HepG2 (cell line): ENCODE data around the gene LCP2. TPM values are rescaled to one million over a fixed set of nuclear protein-coding genes. Genes with fewer than 3 reads are reported as not detected.

Experiments used
- ATAC-seq: fragments of 200-7000 bp; cut with Tn5 transposase; 3 replicates; pipeline ENCODE4 v1.9.1; 2020; ENCODE audit warnings: mild to moderate bottlenecking, moderate library complexity
- BruUV-seq: library from RNA; stranded (reverse); fragments of 400-500 nt; replicated peaks from 2 replicates; lab custom pipeline; 2021; lab: Mats Ljungman, UMichigan
- CTCF ChIA-PET: fragments of 300-600 bp; formaldehyde crosslinking; extraction: SDS; loops from one replicate; lab custom pipeline; 2021; ENCODE audit warnings: low total read pairs, inconsistent platforms, low intra/inter-chr PET ratio; lab: Yijun Ruan, JAX
- POLR2A ChIA-PET: fragments of 350-600 bp; sonication (Branson Sonifier 250); formaldehyde crosslinking; loops from one replicate; lab custom pipeline; 2020; ENCODE audit warnings: antibody characterized with exemption, inconsistent platforms; lab: Yijun Ruan, JAX
- DNase-seq: peaks from one replicate; pipeline ENCODE4 v3.0.0-alpha.2; 2015; ENCODE audit warnings: low spot score
- FAIRE-seq: peaks from 3 replicates; lab custom pipeline; 2011; peaks lifted over from hg19 to GRCh38; lab: Jason Lieb, UNC
- H2AFZ ChIP-seq: one replicate; pipeline ENCODE4 v1.6.1; 2011; ENCODE audit warnings: low read length, inconsistent platforms
- H3K27ac ChIP-seq: fragments of 300-600 bp; 3 replicates; pipeline ENCODE4 v1.8.0; 2011; ENCODE audit warnings: mixed run types, mild to moderate bottlenecking, mixed read lengths, low read length, inconsistent platforms; ENCODE audit not compliant: insufficient read depth; ENCODE audit errors: extremely low read length
- H3K27me3 ChIP-seq, 2 experiments: fragments of 200-600 bp in 1 of 2; 2 replicates in 1 of 2; 3 replicates in 1 of 2; pipeline versions ENCODE4 v1.6.0 to v1.8.0; 2011; ENCODE audit warnings: low read length in 2 of 2, mild to moderate bottlenecking in 2 of 2, moderate library complexity in 2 of 2, inconsistent platforms in 1 of 2; ENCODE audit not compliant: insufficient read depth in 2 of 2, control insufficient read depth in 1 of 2
- H3K36me3 ChIP-seq, 2 experiments: fragments of 200-600 bp in 1 of 2; replicated peaks in 1 of 2; 2 replicates in 1 of 2; 3 replicates in 1 of 2; pipeline versions ENCODE4 v1.5.1 to v1.8.0; 2011; ENCODE audit warnings: low read length in 2 of 2, inconsistent platforms in 1 of 2; ENCODE audit not compliant: insufficient read depth in 2 of 2, control insufficient read depth in 1 of 2
- H3K4me1 ChIP-seq: 2 replicates; pipeline ENCODE4 v1.5.1; 2012; ENCODE audit warnings: low read length, inconsistent platforms; ENCODE audit not compliant: insufficient read depth
- H3K4me2 ChIP-seq: 2 replicates; pipeline ENCODE4 v1.6.0; 2011; ENCODE audit warnings: low read depth, low read length, inconsistent platforms
- H3K4me3 ChIP-seq, 3 experiments: fragments of 200-600 bp in 1 of 3; sonication (generic), shearing (Covaris generic) in 1 of 3; replicated peaks in 1 of 3; 2 replicates each; pipeline ENCODE4 v1.5.1; 2011 to 2016; ENCODE audit warnings: low read length in 3 of 3, inconsistent platforms in 2 of 3, low read depth in 2 of 3, mild to moderate bottlenecking in 2 of 3, control low read depth in 1 of 3, mixed read lengths in 1 of 3; ENCODE audit not compliant: insufficient read depth in 1 of 3
- H3K79me2 ChIP-seq: one replicate; pipeline ENCODE4 v1.6.1; 2011; ENCODE audit warnings: low read length, inconsistent platforms; ENCODE audit not compliant: insufficient read depth
- H3K9ac ChIP-seq: 2 replicates; pipeline ENCODE4 v1.6.0; 2011; ENCODE audit warnings: mild to moderate bottlenecking, low read depth, low read length, inconsistent platforms; ENCODE audit not compliant: insufficient read depth
- H3K9me3 ChIP-seq: 2 replicates; pipeline ENCODE4 v1.5.1; 2012; ENCODE audit warnings: mild to moderate bottlenecking, low read length
- H4K20me1 ChIP-seq: 2 replicates; pipeline ENCODE4 v1.6.0; 2011; ENCODE audit warnings: inconsistent platforms, mild to moderate bottlenecking, low read length, moderate library complexity; ENCODE audit not compliant: insufficient read depth
- AGO1 ChIP-seq: fragments of 200-400 bp; formaldehyde crosslinking; IDR thresholded peaks from 2 replicates; pipeline ENCODE4 v1.6.1; 2017; ENCODE audit warnings: mild to moderate bottlenecking, low read depth, low read length, moderate library complexity; ENCODE audit not compliant: poor library complexity, severe bottlenecking
- MTF2 ChIP-seq: sonication (generic); formaldehyde crosslinking; IDR thresholded peaks from 2 replicates; pipeline ENCODE4 v1.5.0; 2020; ENCODE audit warnings: missing genetic modification reagents, borderline replicate concordance
- THYN1 ChIP-seq: sonication (generic); formaldehyde crosslinking; IDR thresholded peaks from 2 replicates; pipeline ENCODE4 v1.8.1; 2023; ENCODE audit warnings: low read depth, mild to moderate bottlenecking, moderate library complexity, missing genetic modification reagents, borderline replicate concordance
- ZNF207 ChIP-seq: fragments of 450-650 bp; IDR thresholded peaks from 2 replicates; pipeline ENCODE4 v1.6.1; 2016; ENCODE audit warnings: antibody characterized with exemption, borderline replicate concordance
- ZNF552 ChIP-seq: sonication (generic); formaldehyde crosslinking; IDR thresholded peaks from 2 replicates; pipeline ENCODE4 v1.9.0; 2022; ENCODE audit warnings: missing genetic modification reagents, mild to moderate bottlenecking, borderline replicate concordance
- ZNF850 ChIP-seq: sonication (generic); formaldehyde crosslinking; conservative IDR thresholded peaks from 2 replicates; pipeline ENCODE4 v1.9.0; 2021; ENCODE audit warnings: mild to moderate bottlenecking, missing genetic modification reagents
- WGBS: methylation state at CpG from one replicate; pipeline ENCODE4 v1.1.6; 2017; ENCODE audit warnings: low lambda C conversion rate; 5-methylcytosine and 5-hydroxymethylcytosine counted together
- in situ Hi-C: cut with HindIII; loops from 2 replicates; pipeline ENCODE4 v1.10.0; 2017; ENCODE audit warnings: low pct_unique_long_range_greater_than_20kb; ENCODE audit not compliant: extremely low pct_ligation_motif_present
- intact Hi-C: fragments of 100-400 bp; cut with micrococcal nuclease; formaldehyde crosslinking; loops from one replicate; pipeline ENCODE4 v1.10.0; 2022; ENCODE audit not compliant: unreplicated experiment
- polyA plus RNA-seq, 8 experiments: library from polyadenylated mRNA; depleted of rRNA in 3 of 8; stranded (reverse) in 7 of 8; unstranded in 1 of 8; fragments of >200 nt; fragmentation: Illumina TruSeq in 4 of 8; extraction: Trizol in 4 of 8; gene quantifications; 2 replicates each; pipeline versions ENCODE4 v1.2.1 to v1.2.3, GENCODE V29; 2011 to 2016; ENCODE audit warnings: low read depth in 4 of 8, missing spikeins in 1 of 8, mixed read lengths in 1 of 8; ENCODE audit not compliant: insufficient read depth in 1 of 8
- total RNA-seq, 5 experiments: library from RNA; depleted of rRNA; stranded (reverse); fragments of >200 nt; fragmentation: Illumina TruSeq; extraction: Trizol; gene quantifications; 2 replicates each; pipeline ENCODE4 v1.2.3, GENCODE V29; 2016; ENCODE audit warnings: low read depth in 1 of 5
- TF ChIP-seq, protein P1 (sequence below): sonication (generic); IDR thresholded peaks from 2 replicates; pipeline ENCODE4 v1.6.1; 2016; ENCODE audit warnings: low read depth, borderline replicate concordance
- TF ChIP-seq, protein P2 (sequence below): sonication (generic); formaldehyde crosslinking; conservative IDR thresholded peaks from 2 replicates; pipeline ENCODE4 v1.5.0; 2020; ENCODE audit warnings: missing genetic modification reagents
- TF ChIP-seq, protein P3 (sequence below): sonication (generic); formaldehyde crosslinking; IDR thresholded peaks from 2 replicates; pipeline ENCODE4 v1.4.0; 2020; ENCODE audit warnings: missing genetic modification reagents

LCP2 gene
- total and polyA plus RNA-seq, 2 of the 13 experiments (the other 11 are each of a cell fraction or from before 2014, with no cell fraction given): not detected

- no peaks in the 10 kb centered on the region for H3K4me1 ChIP-seq
- no TSS peak for BruUV-seq
- H3K9ac ChIP-seq: no peak overlapping the region
- in situ Hi-C loops (loop anchor here (5.0 kb wide), 1 partner anchor 196 kb away; no protein-coding TSS in a partner anchor), intact Hi-C loops (no loop called here)
- CTCF ChIA-PET: interaction anchor here (0.7 to 1.7 kb wide), 2 partner anchors 126 to 195 kb away, joined by 3 to 24 read pairs; no protein-coding TSS in a partner anchor
- no peak overlapping the region for H3K27ac ChIP-seq
- FAIRE-seq: no peak
- no peaks in the 10 kb centered on the region for H3K79me2 ChIP-seq
- H3K4me2 ChIP-seq: no peak overlapping the region
- no peak for ATAC-seq
- no peak overlapping the region for H2AFZ ChIP-seq
- no peak overlapping the region for H3K4me3 ChIP-seq
- WGBS: 4% methylated on average over 2 of the region's 2 CpGs
- no peaks in the 10 kb centered on the region for H3K27me3 ChIP-seq
- POLR2A ChIA-PET: no interaction called here
- H4K20me1 ChIP-seq: no peaks in the 10 kb centered on the region
- H3K36me3 ChIP-seq: no peaks in the 10 kb centered on the region
- DNase-seq: no peak
- no peaks in the 10 kb centered on the region for H3K9me3 ChIP-seq
- TF ChIP-seq, protein P1, sequence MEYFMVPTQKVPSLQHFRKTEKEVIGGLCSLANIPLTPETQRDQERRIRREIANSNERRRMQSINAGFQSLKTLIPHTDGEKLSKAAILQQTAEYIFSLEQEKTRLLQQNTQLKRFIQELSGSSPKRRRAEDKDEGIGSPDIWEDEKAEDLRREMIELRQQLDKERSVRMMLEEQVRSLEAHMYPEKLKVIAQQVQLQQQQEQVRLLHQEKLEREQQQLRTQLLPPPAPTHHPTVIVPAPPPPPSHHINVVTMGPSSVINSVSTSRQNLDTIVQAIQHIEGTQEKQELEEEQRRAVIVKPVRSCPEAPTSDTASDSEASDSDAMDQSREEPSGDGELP: no peak
- TF ChIP-seq MTF2 (CRISPR knock-in tag) (no peak), ZNF207 (no peak)
- TF ChIP-seq, protein P2, sequence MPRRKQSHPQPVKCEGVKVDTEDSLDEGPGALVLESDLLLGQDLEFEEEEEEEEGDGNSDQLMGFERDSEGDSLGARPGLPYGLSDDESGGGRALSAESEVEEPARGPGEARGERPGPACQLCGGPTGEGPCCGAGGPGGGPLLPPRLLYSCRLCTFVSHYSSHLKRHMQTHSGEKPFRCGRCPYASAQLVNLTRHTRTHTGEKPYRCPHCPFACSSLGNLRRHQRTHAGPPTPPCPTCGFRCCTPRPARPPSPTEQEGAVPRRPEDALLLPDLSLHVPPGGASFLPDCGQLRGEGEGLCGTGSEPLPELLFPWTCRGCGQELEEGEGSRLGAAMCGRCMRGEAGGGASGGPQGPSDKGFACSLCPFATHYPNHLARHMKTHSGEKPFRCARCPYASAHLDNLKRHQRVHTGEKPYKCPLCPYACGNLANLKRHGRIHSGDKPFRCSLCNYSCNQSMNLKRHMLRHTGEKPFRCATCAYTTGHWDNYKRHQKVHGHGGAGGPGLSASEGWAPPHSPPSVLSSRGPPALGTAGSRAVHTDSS (CRISPR knock-in tag): no peak
Observed at GRCh38 chr5:170226661-170227060, 70.9 kb downstream of the LCP2 start.

DNA sequence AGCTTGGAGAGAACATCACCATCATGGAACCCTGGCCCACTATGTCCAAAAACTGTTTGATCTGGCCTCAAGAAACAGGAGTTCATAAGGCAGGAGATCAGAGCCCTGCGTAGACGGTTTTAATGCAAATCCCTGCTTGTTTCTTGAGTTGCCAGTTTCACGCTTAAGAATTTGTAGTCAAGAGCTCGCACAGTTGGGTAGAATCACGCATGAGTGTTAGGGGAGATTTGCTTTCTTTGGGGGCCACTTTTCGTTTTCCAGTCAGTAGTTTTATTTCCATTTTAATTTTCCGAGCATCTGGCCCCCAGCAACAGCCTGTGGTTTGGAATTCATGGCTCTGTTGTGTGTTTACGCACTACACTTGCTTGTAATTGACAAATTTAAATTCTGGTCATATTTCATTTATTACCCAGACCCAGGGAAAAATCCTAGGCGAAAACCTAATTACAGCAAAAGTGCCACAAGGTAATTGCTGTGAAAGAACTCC lies 71.4 kb downstream of the LCP2 start:
- Histone ChIP-seq H4K20me1 (no peaks in the 10 kb centered on the region), H2AFZ (no peak overlapping the region), H3K27ac (no peak overlapping the region), H3K4me3 (no peak overlapping the region), H3K9me3 (no peaks in the 10 kb centered on the region), H3K36me3 (no peaks in the 10 kb centered on the region), H3K79me2 (no peaks in the 10 kb centered on the region), H3K9ac (no peak overlapping the region), H3K4me2 (no peak overlapping the region), H3K27me3 (no peaks in the 10 kb centered on the region), H3K4me1 (no peaks in the 10 kb centered on the region)
- POLR2A ChIA-PET: no interaction called here
- intact Hi-C loops: no loop called here
- FAIRE-seq (no peak), ATAC-seq (no peak), DNase-seq (no peak)
- in situ Hi-C loops: loop anchor here (5.0 kb wide), 1 partner anchor 196 kb away; no protein-coding TSS in a partner anchor
- no TSS peak for BruUV-seq
- WGBS: 52% methylated on average over 9 of the region's 9 CpGs
- CTCF ChIA-PET: interaction anchor here (0.7 to 1.7 kb wide), 3 partner anchors 43 to 195 kb away, joined by 3 to 24 read pairs (median 3); no protein-coding TSS in a partner anchor
- TF ChIP-seq, protein P3, sequence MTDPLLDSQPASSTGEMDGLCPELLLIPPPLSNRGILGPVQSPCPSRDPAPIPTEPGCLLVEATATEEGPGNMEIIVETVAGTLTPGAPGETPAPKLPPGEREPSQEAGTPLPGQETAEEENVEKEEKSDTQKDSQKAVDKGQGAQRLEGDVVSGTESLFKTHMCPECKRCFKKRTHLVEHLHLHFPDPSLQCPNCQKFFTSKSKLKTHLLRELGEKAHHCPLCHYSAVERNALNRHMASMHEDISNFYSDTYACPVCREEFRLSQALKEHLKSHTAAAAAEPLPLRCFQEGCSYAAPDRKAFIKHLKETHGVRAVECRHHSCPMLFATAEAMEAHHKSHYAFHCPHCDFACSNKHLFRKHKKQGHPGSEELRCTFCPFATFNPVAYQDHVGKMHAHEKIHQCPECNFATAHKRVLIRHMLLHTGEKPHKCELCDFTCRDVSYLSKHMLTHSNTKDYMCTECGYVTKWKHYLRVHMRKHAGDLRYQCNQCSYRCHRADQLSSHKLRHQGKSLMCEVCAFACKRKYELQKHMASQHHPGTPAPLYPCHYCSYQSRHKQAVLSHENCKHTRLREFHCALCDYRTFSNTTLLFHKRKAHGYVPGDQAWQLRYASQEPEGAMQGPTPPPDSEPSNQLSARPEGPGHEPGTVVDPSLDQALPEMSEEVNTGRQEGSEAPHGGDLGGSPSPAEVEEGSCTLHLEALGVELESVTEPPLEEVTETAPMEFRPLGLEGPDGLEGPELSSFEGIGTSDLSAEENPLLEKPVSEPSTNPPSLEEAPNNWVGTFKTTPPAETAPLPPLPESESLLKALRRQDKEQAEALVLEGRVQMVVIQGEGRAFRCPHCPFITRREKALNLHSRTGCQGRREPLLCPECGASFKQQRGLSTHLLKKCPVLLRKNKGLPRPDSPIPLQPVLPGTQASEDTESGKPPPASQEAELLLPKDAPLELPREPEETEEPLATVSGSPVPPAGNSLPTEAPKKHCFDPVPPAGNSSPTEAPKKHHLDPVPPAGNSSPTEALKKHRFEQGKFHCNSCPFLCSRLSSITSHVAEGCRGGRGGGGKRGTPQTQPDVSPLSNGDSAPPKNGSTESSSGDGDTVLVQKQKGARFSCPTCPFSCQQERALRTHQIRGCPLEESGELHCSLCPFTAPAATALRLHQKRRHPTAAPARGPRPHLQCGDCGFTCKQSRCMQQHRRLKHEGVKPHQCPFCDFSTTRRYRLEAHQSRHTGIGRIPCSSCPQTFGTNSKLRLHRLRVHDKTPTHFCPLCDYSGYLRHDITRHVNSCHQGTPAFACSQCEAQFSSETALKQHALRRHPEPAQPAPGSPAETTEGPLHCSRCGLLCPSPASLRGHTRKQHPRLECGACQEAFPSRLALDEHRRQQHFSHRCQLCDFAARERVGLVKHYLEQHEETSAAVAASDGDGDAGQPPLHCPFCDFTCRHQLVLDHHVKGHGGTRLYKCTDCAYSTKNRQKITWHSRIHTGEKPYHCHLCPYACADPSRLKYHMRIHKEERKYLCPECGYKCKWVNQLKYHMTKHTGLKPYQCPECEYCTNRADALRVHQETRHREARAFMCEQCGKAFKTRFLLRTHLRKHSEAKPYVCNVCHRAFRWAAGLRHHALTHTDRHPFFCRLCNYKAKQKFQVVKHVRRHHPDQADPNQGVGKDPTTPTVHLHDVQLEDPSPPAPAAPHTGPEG: no peak
- TF ChIP-seq ZNF552: no peak
- TF ChIP-seq ZNF850 (CRISPR knock-in tag): no peak
- no peak for TF ChIP-seq AGO1
- TF ChIP-seq THYN1 (CRISPR knock-in tag): no peak
